ENCODE data around the gene MIEN1.
"Not testable (repeated sequence)": the region's sequence is repeated elsewhere in the genome, so short reads cannot be mapped to it uniquely, and the experiment has no call there.

MIEN1 gene

DNA sequence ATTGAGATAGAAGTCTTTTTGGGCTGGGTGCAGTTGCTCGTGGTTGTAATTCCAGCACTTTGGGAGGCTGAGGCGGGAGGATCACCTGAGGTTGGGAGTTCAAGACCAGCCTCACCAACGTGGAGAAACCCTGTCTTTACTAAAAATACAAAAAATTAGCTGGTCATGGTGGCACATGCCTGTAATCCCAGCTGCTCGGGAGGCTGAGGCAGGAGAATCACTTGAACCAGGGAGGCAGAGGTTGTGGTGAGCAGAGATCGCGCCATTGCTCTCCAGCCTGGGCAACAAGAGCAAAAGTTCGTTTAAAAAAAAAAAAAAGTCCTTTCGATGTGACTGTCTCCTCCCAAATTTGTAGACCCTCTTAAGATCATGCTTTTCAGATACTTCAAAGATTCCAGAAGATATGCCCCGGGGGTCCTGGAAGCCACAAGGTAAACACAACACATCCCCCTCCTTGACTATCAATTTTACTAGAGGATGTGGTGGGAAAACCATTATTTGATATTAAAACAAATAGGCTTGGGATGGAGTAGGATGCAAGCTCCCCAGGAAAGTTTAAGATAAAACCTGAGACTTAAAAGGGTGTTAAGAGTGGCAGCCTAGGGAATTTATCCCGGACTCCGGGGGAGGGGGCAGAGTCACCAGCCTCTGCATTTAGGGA lies 31.0 kb downstream of the MIEN1 start:
- not testable (repeated sequence) for DNase-seq (ENCODE audit: low read depth in 2 of 2)

DNA sequence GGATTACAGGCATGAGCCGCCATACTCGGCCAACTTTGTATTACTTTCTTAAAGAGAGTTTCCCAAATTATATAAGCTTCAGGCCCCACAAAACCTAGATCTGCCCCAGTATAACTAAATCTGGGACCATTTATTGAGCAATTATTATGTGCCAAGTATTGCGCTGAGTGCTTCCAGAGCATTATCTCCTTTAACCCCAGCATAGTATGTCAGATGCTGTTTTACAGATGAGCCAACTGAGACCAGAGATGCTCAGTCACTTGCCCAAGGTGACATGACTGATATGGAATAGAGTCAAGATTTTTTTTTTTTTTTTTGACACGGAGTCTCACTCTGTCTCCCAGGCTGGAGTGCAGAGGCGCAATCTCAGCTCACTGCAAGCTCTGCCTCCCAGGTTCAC lies 32.4 kb downstream of the MIEN1 start:
- DNase-seq (ENCODE audit: low read depth in 2 of 2), result no peak

DNA sequence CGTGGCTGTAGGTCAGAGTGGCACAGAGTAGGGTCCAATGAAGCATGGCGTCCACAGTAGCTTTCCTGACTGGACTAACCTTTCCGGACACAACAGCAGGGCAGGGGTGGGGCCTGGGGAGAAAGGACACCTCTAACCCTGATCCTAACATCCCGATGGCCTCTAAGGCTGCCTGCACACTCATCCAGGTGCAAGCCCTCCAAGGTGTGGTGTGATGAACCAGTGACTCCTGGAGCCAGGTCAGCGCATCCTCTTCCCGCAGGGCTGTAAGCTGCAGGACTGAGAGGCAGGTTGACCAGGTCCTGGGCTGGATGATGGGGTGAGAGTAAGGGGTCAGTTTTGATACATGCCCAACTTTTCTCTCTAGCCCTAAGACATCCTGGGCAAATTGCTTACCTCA lies 33.6 kb downstream of the MIEN1 start:
- no peak for DNase-seq (ENCODE audit: low read depth in 2 of 2)

DNA sequence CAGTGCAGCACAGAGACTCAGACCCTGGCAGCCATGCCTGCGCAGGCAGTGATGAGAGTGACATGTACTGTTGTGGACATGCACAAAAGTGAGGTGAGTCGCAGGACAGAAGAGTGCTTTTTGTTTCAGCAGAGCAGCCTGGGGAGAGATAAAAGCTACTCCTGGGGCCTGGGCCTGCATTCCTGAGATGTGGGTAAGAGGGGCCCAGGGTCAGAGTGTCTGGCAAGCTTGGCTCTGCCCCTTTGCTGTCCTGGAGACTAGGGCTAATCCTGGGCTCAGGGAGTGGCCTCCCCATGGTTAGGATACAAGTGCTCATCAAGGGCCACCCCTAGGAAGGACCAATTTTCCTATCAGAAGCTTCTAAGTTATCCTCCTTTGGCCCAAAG lies 35.2 kb downstream of the MIEN1 start:
- no peak for DNase-seq (ENCODE audit: low read depth in 2 of 2)

DNA sequence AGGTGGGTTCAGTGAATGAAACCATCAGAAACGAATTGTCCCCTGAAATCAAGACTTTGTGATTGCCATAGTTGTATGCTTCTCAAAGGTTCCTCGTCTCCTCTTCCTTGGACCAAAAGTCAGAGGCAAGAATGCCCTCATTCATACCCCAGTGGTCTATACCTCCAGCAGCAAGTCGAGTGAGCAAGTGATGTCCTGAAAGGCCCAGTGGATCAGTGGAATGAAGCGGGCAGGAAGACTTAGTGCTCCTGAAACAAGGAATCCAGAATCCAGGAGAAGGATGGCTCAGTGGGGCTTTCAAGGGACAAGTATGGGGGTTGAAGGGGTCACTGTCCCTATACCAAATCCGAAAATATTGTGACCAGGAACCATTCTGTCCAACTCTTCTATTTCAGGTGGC lies 35.7 kb downstream of the MIEN1 start:
- DNase-seq (ENCODE audit: low read depth in 2 of 2), result no peak

DNA sequence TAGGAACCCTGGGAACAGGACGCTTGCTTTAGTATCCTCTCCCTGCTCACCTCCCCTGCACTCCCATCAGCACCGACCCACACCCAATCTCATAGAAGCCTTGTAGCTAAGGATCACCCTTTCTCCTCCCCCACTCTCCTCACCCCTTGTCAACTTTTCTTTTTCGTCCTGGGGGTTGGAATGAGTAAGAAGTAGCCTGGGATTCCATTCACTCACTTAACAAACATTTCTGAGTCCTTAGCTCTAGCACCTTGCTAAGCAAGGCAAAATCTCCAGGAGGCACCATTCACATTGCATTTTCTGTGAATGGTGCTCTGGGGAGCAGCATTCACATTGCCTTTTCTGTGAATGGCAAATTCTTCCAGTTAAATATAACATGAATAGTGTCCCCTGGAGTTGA lies 41.4 kb downstream of the MIEN1 start:
- DNase-seq (ENCODE audit: low read depth in 2 of 2), result no peak

DNA sequence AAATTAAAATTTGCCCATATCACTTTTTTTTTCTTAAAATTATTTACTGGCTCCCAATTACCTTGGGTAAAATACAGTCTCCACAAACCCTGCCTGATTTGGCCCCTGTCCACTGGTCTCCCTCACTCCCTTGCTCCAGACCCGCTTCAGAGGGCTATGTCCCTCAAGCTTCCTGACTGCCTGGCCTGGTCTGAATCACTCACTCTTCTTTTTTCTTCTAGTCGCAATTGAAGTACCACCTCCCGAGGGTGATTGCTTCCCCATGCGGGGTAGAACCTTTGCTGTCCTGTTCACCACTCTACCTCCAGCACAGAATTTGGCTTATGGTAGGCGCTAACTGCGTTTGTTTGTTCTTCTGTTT lies 41.9 kb downstream of the MIEN1 start:
- no peak for DNase-seq (ENCODE audit: low read depth in 2 of 2)

DNA sequence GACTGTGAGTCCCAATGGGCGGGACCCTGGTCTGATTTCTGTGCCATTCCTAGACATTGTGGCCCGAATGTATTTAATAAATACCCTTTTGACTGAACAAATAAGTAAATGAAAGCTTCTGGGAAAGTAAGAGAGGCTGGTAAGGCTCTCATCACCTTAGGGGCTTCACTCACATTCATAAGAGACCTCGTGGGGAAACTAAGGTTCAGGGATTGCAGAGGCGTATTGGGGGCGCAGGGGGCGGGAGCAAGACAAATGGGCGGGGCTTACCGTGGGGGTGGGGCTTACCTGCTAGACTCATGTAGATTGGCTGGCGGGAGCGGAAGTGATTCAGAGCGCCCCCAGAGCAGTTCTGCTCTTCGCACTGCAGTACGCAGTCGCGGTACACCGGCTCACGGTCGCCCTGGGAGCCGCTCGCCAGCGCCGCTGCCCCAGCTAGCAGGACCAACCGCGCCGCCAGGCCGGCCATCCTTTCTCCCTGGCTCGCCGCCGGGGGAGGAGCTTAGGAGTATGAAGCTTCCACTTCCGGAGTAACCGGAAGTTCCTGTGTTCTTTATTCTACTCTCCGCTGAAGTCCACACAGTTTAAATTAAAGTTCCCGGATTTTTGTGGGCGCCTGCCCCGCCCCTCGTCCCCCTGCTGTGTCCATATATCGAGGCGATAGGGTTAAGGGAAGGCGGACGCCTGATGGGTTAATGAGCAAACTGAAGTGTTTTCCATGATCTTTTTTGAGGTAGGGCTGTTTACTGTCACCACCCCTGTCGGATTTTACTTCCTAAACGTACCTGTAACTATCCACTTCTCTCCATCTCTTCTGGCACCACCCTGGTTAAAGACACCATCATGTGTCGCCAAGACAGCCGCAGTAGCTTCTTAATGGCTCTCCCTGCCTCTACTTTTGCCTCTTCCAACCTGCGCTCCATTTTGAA lies 42.5 kb downstream of the MIEN1 start, which contains the start of gene PGAP3:
Gene PGAP3 (minus strand): TSS at position 512 of the 929 bp plus-strand sequence. CDS start 43 bp downstream, at position 469.
- peak; percentile 69 to 76 for DNase-seq (ENCODE audit: low read depth in 2 of 2)

DNA sequence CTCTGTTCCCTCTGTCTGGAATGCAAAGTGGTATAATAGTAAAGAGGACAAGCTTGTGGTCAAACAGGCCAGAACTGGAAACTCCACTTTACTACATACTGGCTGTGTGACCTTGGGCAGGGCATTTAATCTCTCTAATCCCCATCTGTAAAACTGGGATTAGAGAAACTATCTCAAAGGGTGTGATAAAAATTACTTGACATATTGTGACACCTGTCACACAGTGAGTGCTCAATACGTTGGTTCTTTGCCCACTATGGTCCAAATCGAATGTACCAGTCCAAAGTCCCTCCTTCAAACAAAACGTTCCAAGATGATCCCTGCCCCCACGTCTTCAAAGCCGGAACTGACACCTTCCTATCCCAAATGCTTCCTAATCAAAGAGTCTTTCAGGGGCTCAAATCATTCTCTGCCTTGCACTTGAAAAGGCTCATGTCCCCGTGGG lies 43.2 kb downstream of the MIEN1 start:
- no peak for DNase-seq (ENCODE audit: low read depth in 2 of 2)

DNA sequence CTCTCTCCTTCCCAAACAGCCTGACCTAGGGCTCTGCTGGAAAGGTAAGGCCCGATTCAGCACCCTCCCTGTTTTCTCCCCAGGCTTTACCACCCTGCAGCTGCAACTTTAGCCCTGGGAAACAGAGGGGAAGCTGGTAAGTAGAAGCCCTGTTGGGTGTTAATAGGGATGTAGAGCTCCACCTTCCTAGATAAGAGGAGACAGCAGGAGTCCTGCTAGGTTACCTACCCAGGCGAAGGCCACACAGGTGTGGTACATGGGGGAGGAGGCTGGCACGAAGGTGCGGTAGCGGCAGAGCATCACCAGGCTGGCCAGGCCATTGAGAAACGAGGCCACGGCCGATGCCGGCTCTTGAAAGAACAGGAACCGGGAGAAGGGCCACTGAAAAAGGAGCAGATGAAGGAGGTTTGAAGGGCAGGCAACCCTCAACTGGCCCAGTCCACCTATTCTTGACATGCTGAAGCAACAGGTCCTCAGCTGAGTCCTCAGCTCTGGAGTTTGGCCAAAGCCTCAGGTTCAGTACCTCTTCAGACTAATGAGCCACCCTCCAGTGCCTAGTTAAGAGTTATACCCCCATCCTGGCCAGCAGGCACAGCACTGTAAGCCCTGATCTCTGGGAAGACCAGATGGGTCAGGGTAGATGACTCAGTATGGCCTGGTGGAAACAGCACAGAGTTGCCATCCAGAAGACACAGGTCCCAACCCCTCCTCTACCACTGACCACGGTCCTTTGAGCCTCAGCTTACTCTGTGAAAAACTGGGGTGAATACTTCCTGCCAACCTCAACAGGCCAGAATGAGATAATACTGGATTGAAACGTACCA lies 45.8 kb downstream of the MIEN1 start:
- DNase-seq (ENCODE audit: low read depth in 2 of 2), result no peak

DNA sequence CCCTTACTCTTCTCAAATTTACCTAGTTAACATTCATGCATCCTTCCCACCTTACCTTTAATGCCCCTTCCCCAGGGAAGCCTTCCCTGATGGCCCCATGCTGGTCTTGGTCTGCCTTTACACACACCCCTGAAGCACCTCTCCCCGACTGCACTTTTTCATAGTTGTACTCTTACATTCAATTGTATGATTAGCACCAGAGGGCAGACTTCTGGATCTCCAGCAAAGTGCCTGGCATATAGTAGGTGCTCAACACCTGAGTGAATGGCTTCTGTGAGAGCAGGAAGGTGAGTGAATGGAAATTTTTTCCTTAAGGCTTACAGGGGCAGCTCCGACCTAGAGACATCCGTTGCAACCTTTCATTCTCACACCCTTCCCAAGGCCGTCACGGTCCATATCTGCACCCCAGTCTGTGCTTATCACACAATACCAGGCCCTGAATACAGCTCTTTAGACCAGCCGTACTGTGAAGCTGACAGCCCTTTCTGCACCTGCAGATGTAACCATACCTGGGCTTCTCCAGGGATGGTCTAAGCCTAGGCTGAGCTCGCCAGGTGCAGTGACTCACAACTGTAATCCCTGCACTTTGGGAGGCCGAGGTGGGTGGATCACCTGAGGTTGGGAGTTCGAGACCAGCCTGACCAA lies 46.9 kb downstream of the MIEN1 start:
- no peak for DNase-seq (ENCODE audit: low read depth in 2 of 2)

DNA sequence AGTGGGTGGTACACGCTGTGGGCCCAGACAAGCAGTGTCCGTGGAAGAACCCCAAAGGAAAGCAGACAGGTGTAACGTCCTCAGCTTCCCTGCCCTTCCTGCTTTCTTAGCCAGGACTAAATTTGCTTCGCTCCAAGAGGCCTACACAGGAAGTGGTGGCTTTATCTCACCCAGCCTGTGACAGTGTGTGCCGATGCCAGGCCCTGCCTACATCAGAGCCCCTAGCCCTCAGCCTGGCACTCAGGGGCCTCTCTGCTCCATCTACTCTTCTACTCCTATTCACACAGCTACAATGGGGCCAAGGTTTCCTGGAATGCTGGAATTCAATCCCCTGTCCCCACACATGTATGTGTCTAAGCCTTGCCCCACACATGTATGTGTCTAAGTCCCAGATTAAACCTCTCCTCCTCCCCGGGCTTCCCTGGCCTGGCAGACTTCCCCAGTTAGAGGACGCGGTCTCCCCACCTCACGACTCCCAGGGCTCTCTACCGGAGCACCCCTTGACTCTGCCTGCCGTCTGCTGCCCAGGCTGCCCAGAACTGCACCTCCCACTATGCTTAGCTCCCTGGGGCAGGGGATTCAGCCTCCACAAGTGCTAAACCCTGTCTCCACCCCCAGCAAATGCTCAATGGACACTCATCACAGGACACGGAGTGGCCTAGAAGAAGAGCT lies 50.7 kb downstream of the MIEN1 start:
- DNase-seq (ENCODE audit: low read depth in 2 of 2), result no peak
